ENCODE measurements around the gene CNOT8. TPM values are rescaled to one million over a fixed set of nuclear protein-coding genes. Genes with fewer than 3 reads are reported as not detected.

The CNOT8 gene
- total and polyA plus RNA-seq, 11 donors: 11.5 to 45.6 (median 25.2) TPM

- Histone ChIP-seq H3K9me3 (no peaks in the 10 kb centered on the region), H3K27me3 (no peaks in the 10 kb centered on the region), H3K27ac (peak overlapping the region in 8 of 12 donors; percentile 4 to 100 (median 98)), H3K4me3 (peak overlapping the region in 9 of 12 donors; percentile 76 to 97 (median 82)), H3K36me3 (peaks cover 0 to 42% (median 23%) of the 10 kb centered on the region in 9 donors), H3K4me1 (peaks cover 3 to 48% (median 35%) of the 10 kb centered on the region in 12 donors)
- TF ChIP-seq CTCF (IDR thresholded peaks at IDR 0.05) (no peak), POLR2A (IDR thresholded peaks at IDR 0.05) (no peak)
- 37 to 51% (median 45%) methylated on average over 4 of the region's 4 CpGs for WGBS, 4 donors
- DNase-seq (no peak), ATAC-seq (no peak)
- intact Hi-C loops (cut with DNase I): no loop called here
Observed at GRCh38 chr5:154860765-154861164, 2.3 kb downstream of the CNOT8 start.

- Histone ChIP-seq H3K36me3 (peaks cover 0 to 54% (median 35%) of the 10 kb centered on the region in 9 donors), H3K4me1 (peaks cover 3 to 43% (median 30%) of the 10 kb centered on the region in 12 donors), H3K27me3 (no peaks in the 10 kb centered on the region), H3K27ac (peak overlapping the region in 1 of 12 donors; percentile 30), H3K9me3 (no peaks in the 10 kb centered on the region), H3K4me3 (no peak overlapping the region)
- 71 to 80% (median 72%) methylated on average over 8 of the region's 8 CpGs for WGBS, 4 donors
- no peak for TF ChIP-seq POLR2A (IDR thresholded peaks at IDR 0.05)
- intact Hi-C loops (cut with DNase I): no loop called here
- DNase-seq: no peak
- no peak for ATAC-seq
Observed at GRCh38 chr5:154861946-154862345, 3.5 kb downstream of the CNOT8 start.

GRCh38 chr5:154862766-154863165 lies 4.3 kb downstream of the CNOT8 start:
- H3K27me3 ChIP-seq: no peaks in the 10 kb centered on the region
- peaks cover 0 to 62% (median 41%) of the 10 kb centered on the region in 9 donors for H3K36me3 ChIP-seq
- H3K4me3 ChIP-seq: no peak overlapping the region
- H3K4me1 ChIP-seq: peaks cover 3 to 40% (median 28%) of the 10 kb centered on the region in 12 donors
- no peaks in the 10 kb centered on the region for H3K9me3 ChIP-seq
- ATAC-seq: no peak
- WGBS, 4 donors: 75 to 90% (median 83%) methylated on average over 2 of the region's 2 CpGs
- TF ChIP-seq POLR2A (IDR thresholded peaks at IDR 0.05) (no peak), CTCF (IDR thresholded peaks at IDR 0.05) (no peak)
- DNase-seq: no peak
- intact Hi-C loops (cut with DNase I): no loop called here
- peak overlapping the region in 1 of 12 donors; percentile 30 for H3K27ac ChIP-seq

- Histone ChIP-seq H3K9me3 (no peaks in the 10 kb centered on the region), H3K27ac (no peak overlapping the region), H3K27me3 (no peaks in the 10 kb centered on the region), H3K4me3 (no peak overlapping the region), H3K4me1 (peaks cover 3 to 41% (median 28%) of the 10 kb centered on the region in 12 donors), H3K36me3 (peaks cover 0 to 69% (median 41%) of the 10 kb centered on the region in 9 donors)
- intact Hi-C loops (cut with DNase I): no loop called here
- DNase-seq (no peak), ATAC-seq (no peak)
- TF ChIP-seq CTCF (IDR thresholded peaks at IDR 0.05) (no peak), POLR2A (IDR thresholded peaks at IDR 0.05) (no peak)
- 88 to 94% (median 91%) methylated on average over 7 of the region's 7 CpGs for WGBS, 4 donors
Observed at GRCh38 chr5:154863291-154864080, 5.1 kb downstream of the CNOT8 start.

Measured in heart left ventricle (tissue), 16 donors.